ENCODE data around the gene CCDC87.
A peak's percentile ranks its signal among the peaks of the same experiment; 100 is the strongest.

CCDC87 gene

DNA sequence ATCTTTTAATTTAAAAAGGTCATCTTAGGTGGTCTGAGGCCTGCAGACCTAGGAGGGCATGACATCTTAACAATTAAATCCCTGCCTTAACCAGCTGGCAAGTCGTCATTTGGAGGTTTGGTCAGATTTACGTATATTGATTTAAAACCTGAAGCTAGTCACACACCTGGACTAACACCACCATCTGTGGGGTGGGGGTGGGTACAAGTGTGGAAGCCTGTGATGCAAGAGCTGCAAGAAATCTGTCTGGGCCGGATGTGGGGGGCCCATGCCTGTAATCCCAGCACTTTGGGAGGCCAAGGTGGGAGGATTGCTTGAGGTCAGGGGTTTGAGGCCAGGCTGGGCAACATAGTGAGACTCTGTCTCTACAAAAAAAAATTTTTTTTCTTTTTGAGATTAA, 11.6 kb downstream of the CCDC87 start:
- DNase-seq (ENCODE audit: low spot score), result no peak

DNA sequence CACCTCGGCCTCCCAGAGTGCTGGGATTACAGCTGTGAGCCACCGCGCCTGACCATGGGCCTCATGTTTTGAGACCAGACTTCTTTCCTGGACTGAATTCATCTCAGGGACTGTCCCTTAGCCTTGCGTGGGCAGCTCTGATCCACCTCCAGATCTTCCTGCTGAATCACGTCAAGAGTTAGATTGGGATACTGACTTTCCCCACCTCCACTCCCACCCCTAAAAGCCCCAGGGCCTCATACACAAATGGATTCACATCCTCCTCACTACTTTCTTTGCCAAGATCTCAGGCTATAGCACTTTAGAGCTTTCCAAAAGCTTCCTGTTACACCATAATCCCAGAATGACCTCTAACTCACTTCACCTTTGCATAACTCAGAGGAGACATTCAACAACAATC, 12.1 kb downstream of the CCDC87 start:
- DNase-seq (ENCODE audit: low spot score), result no peak

DNA sequence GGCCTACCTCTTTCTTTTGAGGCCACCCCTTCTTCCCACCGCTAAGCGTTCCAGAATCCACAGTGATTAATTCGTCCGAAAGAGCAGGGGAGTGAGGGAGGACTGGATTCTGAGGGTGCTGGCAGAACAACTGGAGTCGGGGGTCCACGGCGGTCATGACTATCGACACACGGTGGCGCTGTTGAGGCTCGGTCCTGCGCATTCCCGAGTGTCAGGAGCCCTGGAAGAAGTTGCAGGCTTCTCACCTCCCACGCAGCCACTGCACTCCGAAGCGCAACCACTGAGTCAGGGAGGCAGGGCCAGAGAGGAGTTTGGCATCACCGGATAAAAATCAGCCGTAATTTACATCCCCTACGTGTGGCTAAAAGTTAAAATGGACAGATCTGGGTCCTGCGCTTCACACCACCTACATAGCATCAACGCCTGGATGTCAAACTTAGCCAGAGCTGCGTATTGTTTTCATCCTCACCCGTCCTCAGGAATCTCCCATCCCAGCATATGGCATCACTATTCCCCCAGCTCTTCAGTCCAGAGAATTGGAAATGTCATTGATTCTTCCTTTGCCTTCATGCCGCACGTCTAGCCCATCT, 13.8 kb downstream of the CCDC87 start:
- DNase-seq (ENCODE audit: low spot score), result no peak

DNA sequence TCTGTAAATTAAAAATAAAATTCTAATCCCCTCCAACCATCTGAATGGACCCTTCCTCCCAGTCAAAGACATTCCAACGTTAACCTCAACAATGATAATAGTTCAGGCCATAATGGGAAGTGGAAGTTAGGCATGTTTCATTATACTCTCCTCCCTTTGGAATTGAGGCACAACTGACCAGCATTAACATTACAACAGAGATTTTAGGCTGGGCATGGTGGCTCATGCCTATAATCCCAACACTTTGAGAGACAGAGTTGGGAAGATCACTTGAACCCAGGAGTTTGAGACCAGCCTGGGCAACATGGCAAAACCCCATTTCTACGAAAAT, 22.0 kb downstream of the CCDC87 start:
- DNase-seq (ENCODE audit: low spot score), result no peak

GRCh38 chr11:66570079-66570849, 22.6 kb downstream of the CCDC87 start:
- no peak for DNase-seq (ENCODE audit: low spot score)

DNA sequence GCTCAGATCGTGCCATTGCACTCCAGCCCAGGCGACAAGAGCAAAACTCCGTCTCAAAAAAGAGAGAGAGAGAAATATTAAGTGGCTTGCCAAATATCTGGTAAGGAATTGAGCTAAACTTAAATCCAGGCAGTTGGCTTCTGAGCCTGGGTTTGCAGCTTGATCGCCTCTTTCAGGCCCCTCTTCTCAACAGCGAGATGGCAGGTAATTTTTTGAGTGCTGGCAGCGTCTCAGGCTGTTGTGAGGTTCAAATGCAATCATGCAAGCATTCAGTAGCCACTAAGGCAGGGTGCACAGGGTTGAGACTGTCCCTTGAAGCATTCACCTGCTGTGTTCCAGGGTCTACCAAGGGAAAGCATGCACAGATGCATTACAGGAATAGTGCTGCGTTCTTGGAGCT, 23.8 kb downstream of the CCDC87 start:
- no peak for DNase-seq (ENCODE audit: low spot score)

- peak; percentile 90 for DNase-seq (ENCODE audit: low spot score)
Observed at GRCh38 chr11:66568124-66568916, 24.5 kb downstream of the CCDC87 start, which contains the start of gene CTSF. CTSF (minus strand) TSS chr11:66568606; CDS start chr11:66568486, 120 bp downstream.

DNA sequence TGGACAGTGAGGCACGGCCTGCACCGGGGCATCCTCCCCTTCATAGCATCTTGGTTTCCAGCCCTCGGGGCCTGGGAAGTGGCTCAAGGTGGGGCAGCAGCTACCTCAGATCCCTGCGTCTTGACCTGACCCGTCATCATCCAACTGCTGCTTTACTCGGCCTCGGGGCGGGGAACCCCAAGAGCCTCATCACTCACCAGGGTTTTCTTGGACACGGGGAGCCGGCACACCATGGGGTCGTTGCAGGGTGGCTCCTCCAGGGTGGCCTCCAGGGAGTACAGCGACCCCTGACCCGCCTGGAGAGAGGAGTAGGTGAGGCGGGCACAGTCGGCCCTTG, 25.1 kb downstream of the CCDC87 start:
- no peak for DNase-seq (ENCODE audit: low spot score)

DNA sequence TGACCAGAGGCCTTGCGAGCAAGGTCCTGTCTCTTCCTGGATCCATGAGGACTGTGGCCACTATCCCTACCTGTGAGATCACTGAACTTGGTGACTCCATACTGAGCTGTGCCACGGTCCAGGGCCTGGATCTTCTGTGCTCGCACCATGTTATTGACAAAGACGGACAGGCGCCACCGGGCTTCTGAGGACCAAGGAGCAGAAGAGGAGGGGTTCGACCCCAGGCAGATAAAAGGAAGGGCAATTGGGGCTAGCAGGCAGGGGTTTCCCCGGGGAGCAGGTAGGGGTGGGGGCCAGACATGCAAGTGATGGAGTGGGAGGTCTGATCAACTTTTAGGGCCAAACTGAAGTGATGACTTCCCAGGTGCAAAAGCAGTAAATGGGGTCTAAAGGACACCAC, 26.6 kb downstream of the CCDC87 start:
- DNase-seq (ENCODE audit: low spot score), result no peak

DNA sequence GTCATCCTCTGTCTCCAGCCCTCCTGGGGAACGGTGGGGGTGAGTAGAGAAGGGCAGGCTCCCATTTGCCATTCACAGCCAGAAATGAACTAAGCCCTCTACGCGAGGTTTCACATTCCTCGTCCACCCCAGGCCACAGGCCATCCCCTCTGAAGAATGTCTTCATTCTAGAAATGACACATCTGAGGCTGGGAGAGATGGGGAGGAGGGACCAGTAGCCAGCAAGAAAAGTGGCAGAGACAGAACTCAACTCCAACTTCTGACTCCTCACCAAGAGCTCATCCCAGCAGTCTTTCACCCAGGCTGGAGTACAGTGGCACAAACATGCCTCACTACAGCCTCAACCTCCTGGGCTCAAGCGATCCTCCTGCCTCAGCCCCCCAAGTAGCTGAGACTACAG, 27.9 kb downstream of the CCDC87 start:
- no peak for DNase-seq (ENCODE audit: low spot score)

DNA sequence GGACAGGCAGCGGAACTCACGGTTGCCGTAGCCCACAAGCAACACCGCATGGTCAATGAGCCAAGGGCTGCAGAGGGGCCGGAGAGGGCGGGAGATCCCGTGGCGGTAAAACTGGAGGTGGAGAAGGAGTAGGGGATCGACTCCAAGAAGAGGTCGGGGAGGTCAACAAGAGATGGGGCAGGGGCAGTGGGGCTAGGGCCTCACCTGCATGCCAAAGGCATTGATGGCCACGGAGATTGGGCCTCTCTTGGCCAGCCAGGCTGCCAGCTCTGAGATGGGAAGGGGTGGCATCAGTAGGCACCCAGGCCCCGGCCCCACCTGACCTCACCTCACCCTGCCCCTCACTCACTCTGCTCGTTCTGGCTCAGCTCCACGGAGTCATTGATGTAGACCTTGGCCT, 28.3 kb downstream of the CCDC87 start:
- no peak for DNase-seq (ENCODE audit: low spot score)

GRCh38 chr11:66563832-66564231, 29.0 kb downstream of the CCDC87 start:
- DNase-seq (ENCODE audit: low spot score), result no peak

DNA sequence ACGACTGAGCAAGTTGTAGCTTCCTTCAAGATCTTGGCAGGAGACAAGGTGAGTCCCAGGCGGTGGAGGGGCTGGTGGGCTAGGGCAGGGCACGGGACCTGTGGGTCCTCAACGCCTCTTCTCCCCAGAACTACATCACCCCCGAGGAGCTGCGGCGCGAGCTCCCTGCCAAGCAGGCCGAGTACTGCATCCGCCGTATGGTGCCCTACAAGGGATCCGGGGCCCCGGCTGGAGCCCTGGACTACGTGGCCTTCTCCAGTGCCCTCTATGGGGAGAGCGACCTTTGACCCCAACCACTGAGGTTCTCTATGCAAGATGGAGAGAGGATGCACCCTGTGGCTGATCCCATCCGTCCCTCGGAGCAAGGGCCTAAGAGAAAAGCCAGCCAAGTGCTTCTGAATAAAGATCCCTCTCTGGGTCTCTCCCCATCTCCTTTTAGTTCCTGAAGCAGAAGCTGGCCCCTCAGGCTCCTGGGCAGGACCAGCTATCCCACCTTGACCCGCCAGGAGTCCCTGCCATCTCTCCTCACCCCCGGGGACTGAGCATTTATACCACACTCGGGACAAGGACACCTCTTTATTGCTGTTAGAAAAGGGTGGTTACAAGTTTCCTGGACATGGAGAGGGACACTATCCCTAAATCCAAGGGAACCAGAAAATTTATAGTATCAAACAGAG, 29.8 kb downstream of the CCDC87 start:
- no peak for DNase-seq (ENCODE audit: low spot score)

DNA sequence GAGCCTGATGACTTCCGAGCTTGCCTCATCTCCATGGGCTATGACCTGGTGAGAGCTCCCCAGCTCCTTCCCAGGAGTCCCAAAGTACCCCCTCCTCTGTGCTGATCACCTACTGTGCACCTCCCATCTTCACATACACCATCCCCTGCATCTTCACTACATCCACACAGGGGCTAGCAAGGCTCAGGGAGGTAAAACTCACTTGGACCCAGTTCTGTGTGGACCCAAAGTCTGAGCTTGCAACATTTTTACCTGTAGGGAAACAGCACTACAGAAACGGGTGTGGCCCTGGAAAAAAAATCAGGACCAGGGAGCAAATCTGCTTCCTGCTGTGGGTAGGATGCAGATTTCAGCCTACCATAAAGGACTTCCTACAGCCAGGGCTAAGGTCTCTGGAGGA, 30.6 kb downstream of the CCDC87 start:
- DNase-seq (ENCODE audit: low spot score), result no peak

DNA sequence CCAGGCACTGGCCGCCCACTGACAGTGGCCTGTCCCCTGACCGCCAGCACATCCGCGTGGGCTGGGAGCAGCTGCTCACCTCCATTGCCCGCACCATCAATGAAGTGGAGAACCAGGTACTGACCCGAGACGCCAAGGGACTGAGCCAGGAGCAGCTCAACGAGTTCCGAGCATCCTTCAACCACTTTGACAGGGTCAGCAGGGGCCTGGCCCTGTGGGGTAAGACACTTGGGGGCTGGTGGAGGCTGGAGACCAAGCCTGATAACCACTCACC, 31.0 kb downstream of the CCDC87 start:
- no peak for DNase-seq (ENCODE audit: low spot score)

- no peak for DNase-seq (ENCODE audit: low spot score)
Observed at GRCh38 chr11:66561178-66561974, 31.5 kb downstream of the CCDC87 start.

- no peak for DNase-seq (ENCODE audit: low spot score)
Observed at GRCh38 chr11:66559866-66560676, 32.8 kb downstream of the CCDC87 start.

- no peak for DNase-seq (ENCODE audit: low spot score)
Observed at GRCh38 chr11:66559142-66559865, 33.6 kb downstream of the CCDC87 start.

DNA sequence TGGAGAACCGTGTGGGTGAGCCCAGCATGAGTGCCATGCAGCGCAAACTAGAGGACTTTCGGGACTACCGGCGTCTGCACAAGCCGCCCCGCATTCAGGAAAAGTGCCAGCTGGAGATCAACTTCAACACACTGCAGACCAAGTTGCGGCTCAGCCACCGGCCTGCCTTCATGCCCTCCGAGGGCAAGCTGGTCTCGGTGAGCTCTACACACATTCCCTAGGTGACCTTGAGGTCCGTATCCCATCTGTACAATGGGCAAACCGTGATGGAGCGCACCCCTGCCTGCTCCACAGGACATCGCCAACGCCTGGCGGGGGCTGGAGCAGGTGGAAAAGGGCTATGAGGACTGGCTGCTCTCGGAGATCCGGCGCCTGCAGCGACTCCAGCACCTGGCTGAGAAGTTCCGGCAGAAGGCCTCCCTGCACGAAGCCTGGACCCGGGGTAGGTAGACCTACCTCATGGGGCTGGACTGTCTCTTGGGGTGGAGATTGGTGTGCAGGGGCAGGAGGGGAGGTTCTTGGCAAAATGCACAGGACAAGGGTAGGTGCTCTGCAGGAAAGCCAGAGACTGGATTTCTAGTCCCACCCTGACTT, 35.0 kb downstream of the CCDC87 start:
- no peak for DNase-seq (ENCODE audit: low spot score)

DNA sequence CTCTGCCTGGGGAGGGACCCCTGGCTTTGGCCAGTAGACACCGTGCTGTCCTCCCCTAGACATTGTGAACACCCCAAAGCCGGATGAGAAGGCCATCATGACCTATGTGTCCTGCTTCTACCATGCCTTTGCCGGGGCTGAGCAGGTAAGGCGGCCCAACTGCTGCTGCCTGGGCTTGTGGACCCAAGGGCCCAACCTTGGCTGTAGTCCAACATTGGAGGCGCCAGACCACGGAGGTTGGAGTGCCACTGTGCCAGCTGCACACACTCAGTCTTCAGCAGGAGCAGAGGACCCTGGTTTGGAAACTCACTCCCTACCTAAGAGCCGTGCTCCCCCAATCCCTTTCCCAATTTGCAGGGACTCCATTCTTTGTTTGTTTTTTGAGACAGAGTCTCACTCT, 36.8 kb downstream of the CCDC87 start:
- no peak for DNase-seq (ENCODE audit: low spot score)
